ENCODE results near the gene ACOXL.

GRCh38 chr2:110896226-110896625 lies 163.9 kb downstream of the ACOXL start:
- TF ChIP-seq EZH2 (IDR thresholded peaks at IDR 0.05; ENCODE audit: borderline replicate concordance, low read length) = no peak
- no peak for TF ChIP-seq CTCF (conservative IDR thresholded peaks at IDR 0.05 in 1 of 2, IDR thresholded peaks at IDR 0.05 in 1 of 2; ENCODE audit: extremely low read depth in 1 of 2, insufficient read depth in 1 of 2, low read depth in 1 of 2, low read length in 2 of 2)

Data from mammary epithelial cell (primary cell).